GM21717 (cell line): Measurements from ENCODE around the gene VSIG10.
"Not testable (repeated sequence)": the region's sequence is repeated elsewhere in the genome, so short reads cannot be mapped to it uniquely, and the experiment has no call there.

Experiments used
- ATAC-seq: cut with Tn5 transposase; IDR thresholded peaks from one replicate; pipeline ENCODE4 v1.9.1; 2021; ENCODE audit warnings: mild to moderate bottlenecking, moderate library complexity; ENCODE audit not compliant: unreplicated experiment

Gene VSIG10

DNA sequence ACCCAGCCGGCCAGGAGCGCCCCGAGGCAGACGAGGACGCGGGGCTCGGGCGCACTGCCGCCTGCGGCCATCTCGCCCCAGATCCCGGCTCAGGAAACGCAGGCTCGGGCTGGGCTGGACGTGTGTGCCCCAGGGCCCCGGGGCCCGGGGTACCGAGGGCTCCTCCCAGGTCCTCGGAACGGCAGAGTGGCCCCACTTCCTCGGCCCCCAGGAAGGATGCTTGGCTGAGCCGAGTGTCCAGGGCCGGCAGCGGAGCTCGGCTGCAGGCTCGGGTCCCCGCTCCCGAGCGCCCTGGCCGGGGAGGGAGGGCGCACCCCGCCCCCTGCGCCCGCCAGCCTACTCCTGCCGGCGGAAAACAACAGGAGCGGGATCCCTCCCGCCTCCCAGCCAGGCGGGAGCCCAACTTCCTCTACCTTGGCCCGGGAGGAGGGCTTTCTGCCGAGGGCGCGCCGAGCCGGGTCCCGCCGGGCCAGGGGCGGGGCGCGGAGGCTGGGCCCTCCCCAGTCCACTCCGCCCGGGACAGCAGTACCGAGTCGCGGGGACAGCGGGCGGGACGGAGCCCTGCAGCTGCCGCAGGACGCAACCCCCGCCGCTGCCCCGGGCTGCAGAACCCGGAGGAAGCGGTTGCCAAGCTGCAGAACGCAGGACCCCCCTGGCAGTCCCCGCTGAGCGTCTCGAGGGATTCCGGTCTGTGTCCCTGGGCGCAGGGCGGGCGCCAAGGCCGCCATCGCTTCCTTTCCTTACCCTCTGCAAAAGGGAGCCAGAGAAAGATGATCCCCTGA, at the start of gene VSIG10:
Gene VSIG10, minus strand, starts transcription at position 411 of the 782 bp plus-strand sequence. Its CDS starts 340 bp downstream, at position 71.
- no peak for ATAC-seq

DNA sequence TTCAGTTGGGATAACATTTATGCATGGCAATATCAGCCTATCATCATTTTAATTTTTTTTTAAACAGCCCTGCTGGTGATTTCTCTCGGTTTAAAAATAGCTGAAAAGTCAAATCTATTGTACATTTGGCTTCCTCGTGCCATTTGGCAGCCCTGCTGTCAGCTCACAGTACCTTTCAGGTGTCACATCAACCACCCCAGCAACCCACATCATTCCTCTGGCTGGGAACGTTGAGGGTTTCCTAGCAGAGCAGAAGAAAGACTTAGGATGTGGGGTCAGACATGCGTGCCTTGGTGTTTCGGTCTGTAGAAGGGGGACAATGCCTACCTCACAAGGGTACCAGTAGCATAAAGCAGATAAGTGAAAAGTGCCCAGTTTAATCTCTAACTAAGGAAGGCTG, 47.9 kb upstream of the VSIG10 start:
- no peak for ATAC-seq

DNA sequence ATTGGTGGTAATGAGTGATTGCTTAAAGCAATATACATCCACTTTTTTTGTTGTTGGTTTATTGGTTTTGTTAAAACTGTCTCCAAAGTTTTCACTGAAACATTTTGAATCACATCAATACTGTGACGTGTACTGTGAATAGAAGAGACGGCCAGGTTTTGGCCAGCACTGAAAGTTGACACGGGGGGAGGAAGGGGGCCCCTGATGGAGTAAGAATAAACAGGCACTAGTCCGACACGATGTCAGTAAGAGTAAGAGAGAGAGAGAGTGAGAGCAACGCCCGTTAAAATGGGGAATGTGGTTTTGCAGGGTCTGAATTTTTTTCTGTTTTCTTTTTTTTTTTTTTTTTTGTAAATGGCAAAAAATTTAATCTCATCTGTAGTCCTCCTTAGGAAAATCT, 46.8 kb upstream of the VSIG10 start:
- no peak for ATAC-seq

DNA sequence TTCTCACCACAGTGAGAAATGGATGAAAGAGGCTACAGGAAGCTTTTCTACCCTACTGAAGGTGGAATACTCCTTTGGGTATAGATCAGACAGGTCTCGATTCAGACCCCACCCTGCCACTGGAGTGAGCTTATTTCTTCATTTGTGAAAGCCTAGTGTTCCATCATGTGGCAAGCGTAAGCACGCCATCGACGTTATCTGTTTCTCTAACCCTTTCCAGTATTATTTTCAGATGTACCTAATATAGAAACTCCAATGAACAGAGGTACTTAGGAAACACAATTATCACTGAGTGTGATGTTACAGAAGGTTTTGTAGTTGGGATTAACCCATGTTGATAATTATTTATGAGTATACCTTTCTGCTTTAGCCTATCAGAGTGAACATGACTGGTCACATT, 44.5 kb upstream of the VSIG10 start:
- ATAC-seq, result no peak

DNA sequence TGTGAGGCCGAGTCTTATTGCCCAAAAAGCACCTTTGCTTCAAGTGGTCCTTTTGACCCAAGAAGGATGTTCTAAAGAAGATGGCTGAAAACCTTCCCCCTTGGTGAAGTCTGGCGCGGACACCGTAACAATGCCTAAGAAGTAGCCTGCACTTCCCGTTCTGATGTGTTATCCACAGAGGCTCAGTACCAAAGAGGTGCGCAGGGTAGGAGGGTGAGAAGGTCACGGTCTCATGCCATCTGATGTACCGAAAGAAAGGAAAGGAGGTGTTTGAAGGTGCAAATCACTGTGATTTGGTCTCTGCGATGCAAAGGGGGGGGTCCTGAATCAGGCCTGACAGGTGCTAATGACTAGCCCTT, 42.0 kb upstream of the VSIG10 start:
- no peak for ATAC-seq

- peak; percentile 57 for ATAC-seq
Observed at GRCh38 chr12:118145113-118145797, 41.4 kb upstream of the VSIG10 start.

DNA sequence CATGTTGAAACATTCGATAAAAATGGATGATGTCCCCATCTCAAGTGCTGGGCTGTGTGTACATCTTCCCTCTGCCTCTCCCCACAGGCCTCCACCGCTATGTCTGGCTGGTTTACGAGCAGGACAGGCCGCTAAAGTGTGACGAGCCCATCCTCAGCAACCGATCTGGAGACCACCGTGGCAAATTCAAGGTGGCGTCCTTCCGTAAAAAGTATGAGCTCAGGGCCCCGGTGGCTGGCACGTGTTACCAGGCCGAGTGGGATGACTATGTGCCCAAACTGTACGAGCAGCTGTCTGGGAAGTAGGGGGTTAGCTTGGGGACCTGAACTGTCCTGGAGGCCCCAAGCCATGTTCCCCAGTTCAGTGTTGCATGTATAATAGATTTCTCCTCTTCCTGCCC, 40.7 kb upstream of the VSIG10 start:
- ATAC-seq, result no peak

DNA sequence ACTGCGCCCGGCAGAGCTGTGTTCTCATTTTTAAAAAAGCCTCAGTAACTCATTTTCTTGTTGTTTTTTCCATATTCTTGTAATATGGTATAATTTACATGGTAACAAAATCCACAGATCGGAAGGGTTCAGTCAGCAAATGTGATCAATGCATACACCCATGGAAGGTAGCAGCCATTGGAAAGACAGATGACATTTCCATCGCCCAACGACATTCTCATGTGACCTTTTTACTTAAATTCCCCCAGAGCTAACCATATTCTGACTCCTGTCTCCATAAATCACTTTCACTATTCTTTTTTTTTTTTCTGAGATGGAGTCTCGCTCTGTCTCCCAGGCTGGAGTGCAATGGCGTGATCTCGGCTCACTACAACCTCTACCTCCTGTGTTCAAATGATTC, 37.0 kb upstream of the VSIG10 start:
- no peak for ATAC-seq

DNA sequence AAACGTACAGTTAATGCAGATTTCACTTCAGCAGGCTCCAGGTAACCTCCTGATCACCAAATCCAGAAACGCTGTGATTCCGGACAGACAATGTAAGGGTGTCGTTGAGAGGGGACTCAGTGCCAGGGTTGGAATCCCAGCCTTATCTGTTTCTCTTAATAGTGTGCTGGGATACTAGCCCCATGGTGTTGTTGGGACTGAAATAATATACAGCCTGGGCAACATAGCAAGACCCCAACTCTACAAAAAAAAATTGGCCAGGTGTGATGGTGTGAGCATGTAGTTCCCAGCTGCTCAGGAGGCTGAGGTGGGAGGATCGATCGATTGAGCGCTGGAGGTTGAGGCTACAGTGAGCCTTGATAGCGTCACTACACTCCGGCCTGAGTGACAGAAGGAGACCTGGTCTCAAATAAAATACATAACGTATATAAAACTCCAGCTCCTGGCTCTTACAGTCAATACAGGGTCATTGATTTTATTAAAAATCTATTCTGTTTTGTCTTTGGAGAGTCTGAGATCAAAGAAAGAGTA, 33.4 kb upstream of the VSIG10 start:
- ATAC-seq, result no peak

GRCh38 chr12:118136559-118137003, 32.8 kb upstream of the VSIG10 start:
- ATAC-seq, result peak; percentile 33

DNA sequence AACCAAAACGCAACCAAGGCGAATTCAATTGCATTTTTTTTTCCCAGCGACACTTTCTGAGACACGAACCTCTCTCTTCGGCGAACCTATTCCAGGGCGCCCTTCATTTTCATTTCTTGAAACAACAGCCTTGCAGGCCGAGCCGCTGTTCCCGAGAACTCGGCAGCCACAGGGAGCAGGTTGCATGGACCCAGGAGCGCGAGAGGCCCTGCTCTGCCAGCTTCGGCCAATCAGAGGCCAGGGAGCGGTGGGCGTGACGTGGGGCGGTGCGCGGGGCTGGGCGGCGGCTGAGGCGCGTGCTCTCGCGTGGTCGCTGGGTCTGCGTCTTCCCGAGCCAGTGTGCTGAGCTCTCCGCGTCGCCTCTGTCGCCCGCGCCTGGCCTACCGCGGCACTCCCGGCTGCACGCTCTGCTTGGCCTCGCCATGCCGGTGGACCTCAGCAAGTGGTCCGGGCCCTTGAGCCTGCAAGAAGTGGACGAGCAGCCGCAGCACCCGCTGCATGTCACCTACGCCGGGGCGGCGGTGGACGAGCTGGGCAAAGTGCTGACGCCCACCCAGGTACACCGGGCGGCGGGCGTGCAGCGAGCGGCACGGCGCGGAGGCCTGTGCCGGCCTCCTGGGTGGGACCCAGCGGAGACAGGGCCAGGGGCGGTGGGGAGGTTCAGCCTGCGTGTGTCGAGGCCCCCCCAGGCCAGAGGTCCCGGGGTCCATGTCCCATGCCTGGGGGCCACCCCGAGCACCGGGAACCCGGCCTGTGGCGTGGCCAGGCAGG, 32.2 kb upstream of the VSIG10 start, which contains the start of gene PEBP1:
Gene PEBP1, plus strand, starts transcription at position 337 of the 771 bp plus-strand sequence. Its CDS starts 86 bp downstream, at position 423.
- ATAC-seq, result peak; percentile 99

GRCh38 chr12:118129436-118129835, 25.6 kb upstream of the VSIG10 start:
- not testable (repeated sequence) for ATAC-seq

DNA sequence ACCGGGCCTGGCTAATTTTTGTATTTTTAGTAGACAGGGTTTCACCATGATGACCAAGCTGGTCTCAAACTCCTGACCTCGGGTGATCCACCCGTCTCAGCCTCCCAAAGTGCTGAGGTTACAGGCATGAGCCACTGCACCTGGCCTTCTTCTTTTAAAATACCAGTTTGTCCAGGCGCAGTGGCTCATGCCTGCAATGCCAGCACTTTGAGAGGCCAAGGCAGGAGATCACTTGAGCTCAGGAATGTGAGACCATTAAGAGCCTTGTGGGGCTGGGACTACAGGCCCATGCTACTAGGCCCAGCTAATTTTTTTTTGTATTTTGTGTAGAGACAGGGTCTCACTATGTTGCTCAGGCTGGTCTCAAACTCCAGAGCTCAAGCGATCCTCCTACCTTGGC, 24.1 kb upstream of the VSIG10 start:
- no peak for ATAC-seq

DNA sequence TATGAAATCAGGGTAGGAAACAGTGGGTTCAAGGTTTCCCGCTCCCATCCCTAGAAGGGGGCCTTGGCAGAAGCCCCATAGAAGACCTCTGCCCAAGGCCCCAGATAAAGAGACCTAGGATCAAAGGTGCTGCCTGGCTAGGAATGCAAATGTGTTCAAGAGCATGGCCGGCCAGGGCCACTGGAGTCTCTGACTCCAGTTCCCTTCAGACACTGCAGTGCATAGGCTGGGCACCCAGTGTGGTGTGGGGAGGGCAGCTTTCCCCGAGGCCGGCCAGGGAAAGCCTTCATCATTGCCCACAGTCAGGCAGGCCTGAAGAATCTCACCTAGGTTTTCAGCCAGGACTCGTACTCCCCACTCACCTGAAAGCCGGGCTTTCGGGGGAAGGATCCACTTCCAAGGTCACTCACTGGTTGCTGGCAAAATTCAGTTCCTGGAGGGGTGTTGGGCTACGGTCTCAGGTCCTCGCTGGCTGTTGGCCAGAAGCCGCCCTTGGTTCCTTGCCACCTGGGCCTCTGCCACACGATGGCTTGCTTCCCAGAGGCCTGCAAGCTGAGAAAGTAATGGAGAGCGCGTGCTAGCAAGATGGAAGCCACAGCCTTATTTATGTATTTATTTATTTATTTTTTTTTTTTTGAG, 22.4 kb upstream of the VSIG10 start:
- ATAC-seq, result no peak

- ATAC-seq, result no peak
Observed at GRCh38 chr12:118125743-118126118, 21.9 kb upstream of the VSIG10 start.

DNA sequence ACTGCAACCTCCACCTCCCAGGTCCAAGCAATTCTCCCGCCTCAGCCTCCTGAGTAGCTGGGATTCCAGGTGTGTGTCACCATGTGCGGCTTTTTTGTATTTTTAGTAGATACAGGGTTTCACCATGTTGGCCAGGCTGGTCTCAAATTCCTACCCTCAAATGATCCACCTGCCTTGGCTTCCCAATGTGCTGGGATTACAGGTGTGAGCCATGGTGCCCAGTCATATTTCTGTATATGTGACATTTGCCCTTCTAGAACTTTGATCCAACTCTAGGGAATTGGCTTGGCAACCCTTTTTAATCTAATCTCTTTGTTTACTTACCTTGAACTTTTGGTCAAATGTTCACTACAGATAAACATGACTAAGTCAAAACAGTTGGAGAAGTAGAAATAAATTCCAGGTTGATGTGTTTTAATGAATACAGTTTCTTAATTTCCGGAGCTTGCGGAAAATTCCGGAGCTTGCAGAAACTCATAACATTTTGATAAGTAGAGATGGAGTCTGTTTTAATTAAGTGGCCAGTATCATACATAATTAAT, 20.6 kb upstream of the VSIG10 start:
- no peak for ATAC-seq

DNA sequence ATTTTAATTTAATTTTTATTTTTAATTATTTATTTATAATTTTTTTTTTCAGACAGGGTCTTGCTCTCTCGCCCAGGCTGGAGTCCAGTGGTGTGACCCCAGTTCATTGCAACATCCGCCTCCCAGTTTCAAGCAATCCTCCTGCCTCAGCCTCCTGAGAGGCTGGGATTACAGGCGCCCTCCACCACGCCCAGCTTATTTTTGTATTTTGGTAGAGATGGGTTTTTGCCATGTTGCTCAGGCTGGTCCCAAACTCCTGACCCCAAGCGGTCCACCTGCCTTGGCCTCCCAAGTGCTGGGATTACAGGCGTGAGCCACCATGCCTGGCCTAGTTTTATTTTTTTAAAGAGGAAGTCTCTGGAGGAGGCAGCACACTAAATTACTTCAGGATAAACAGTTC, 18.5 kb upstream of the VSIG10 start:
- no peak for ATAC-seq

- ATAC-seq, result no peak
Observed at GRCh38 chr12:118120579-118121363, 17.0 kb upstream of the VSIG10 start.

GRCh38 chr12:118119449-118119879, 15.7 kb upstream of the VSIG10 start:
- no peak for ATAC-seq

DNA sequence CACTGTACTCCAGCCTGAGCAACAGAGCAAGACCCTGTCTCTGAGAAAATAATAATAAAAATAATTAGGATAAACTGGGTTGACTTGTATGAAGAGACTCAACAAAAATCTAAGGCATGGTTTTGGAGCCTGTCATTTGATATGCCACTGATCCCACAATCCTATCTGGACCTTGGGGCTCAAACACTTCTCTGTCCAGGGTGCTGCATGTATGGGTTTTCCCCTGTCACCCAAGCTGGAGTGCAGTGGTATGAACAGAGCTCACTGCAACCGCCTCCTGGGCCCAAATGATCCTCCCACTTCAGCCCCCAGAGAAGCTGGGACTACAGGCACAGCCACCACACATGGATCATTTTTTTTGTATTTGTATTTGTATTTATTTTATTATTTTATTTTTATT, 5.3 kb upstream of the VSIG10 start:
- ATAC-seq, result no peak
